HepG2 (cell line): ENCODE data around the gene SIK3. TPM values are rescaled to one million over a fixed set of nuclear protein-coding genes. Genes with fewer than 3 reads are reported as not detected.

ENCODE experiments used
- ATAC-seq: fragments of 200-7000 bp; cut with Tn5 transposase; 3 replicates; pipeline ENCODE4 v1.9.1; 2020; ENCODE audit warnings: mild to moderate bottlenecking, moderate library complexity
- BruUV-seq: library from RNA; stranded (reverse); fragments of 400-500 nt; replicated peaks from 2 replicates; lab custom pipeline; 2021; lab: Mats Ljungman, UMichigan
- CTCF ChIA-PET: fragments of 300-600 bp; formaldehyde crosslinking; extraction: SDS; loops from one replicate; lab custom pipeline; 2021; ENCODE audit warnings: low total read pairs, inconsistent platforms, low intra/inter-chr PET ratio; lab: Yijun Ruan, JAX
- POLR2A ChIA-PET: fragments of 350-600 bp; sonication (Branson Sonifier 250); formaldehyde crosslinking; loops from one replicate; lab custom pipeline; 2020; ENCODE audit warnings: antibody characterized with exemption, inconsistent platforms; lab: Yijun Ruan, JAX
- DNase-seq: peaks from one replicate; pipeline ENCODE4 v3.0.0-alpha.2; 2015; ENCODE audit warnings: low spot score
- FAIRE-seq: peaks from 3 replicates; lab custom pipeline; 2011; peaks lifted over from hg19 to GRCh38; lab: Jason Lieb, UNC
- H2AFZ ChIP-seq: one replicate; pipeline ENCODE4 v1.6.1; 2011; ENCODE audit warnings: low read length, inconsistent platforms
- H3K27ac ChIP-seq: fragments of 300-600 bp; 3 replicates; pipeline ENCODE4 v1.8.0; 2011; ENCODE audit warnings: mixed run types, mild to moderate bottlenecking, mixed read lengths, low read length, inconsistent platforms; ENCODE audit not compliant: insufficient read depth; ENCODE audit errors: extremely low read length
- H3K27me3 ChIP-seq, 2 experiments: fragments of 200-600 bp in 1 of 2; 2 replicates in 1 of 2; 3 replicates in 1 of 2; pipeline versions ENCODE4 v1.6.0 to v1.8.0; 2011; ENCODE audit warnings: low read length in 2 of 2, mild to moderate bottlenecking in 2 of 2, moderate library complexity in 2 of 2, inconsistent platforms in 1 of 2; ENCODE audit not compliant: insufficient read depth in 2 of 2, control insufficient read depth in 1 of 2
- H3K36me3 ChIP-seq, 2 experiments: fragments of 200-600 bp in 1 of 2; replicated peaks in 1 of 2; 2 replicates in 1 of 2; 3 replicates in 1 of 2; pipeline versions ENCODE4 v1.5.1 to v1.8.0; 2011; ENCODE audit warnings: low read length in 2 of 2, inconsistent platforms in 1 of 2; ENCODE audit not compliant: insufficient read depth in 2 of 2, control insufficient read depth in 1 of 2
- H3K4me1 ChIP-seq: 2 replicates; pipeline ENCODE4 v1.5.1; 2012; ENCODE audit warnings: low read length, inconsistent platforms; ENCODE audit not compliant: insufficient read depth
- H3K4me2 ChIP-seq: 2 replicates; pipeline ENCODE4 v1.6.0; 2011; ENCODE audit warnings: low read depth, low read length, inconsistent platforms
- H3K4me3 ChIP-seq, 3 experiments: fragments of 200-600 bp in 1 of 3; sonication (generic), shearing (Covaris generic) in 1 of 3; replicated peaks in 1 of 3; 2 replicates each; pipeline ENCODE4 v1.5.1; 2011 to 2016; ENCODE audit warnings: low read length in 3 of 3, inconsistent platforms in 2 of 3, low read depth in 2 of 3, mild to moderate bottlenecking in 2 of 3, control low read depth in 1 of 3, mixed read lengths in 1 of 3; ENCODE audit not compliant: insufficient read depth in 1 of 3
- H3K79me2 ChIP-seq: one replicate; pipeline ENCODE4 v1.6.1; 2011; ENCODE audit warnings: low read length, inconsistent platforms; ENCODE audit not compliant: insufficient read depth
- H3K9ac ChIP-seq: 2 replicates; pipeline ENCODE4 v1.6.0; 2011; ENCODE audit warnings: mild to moderate bottlenecking, low read depth, low read length, inconsistent platforms; ENCODE audit not compliant: insufficient read depth
- H3K9me3 ChIP-seq: 2 replicates; pipeline ENCODE4 v1.5.1; 2012; ENCODE audit warnings: mild to moderate bottlenecking, low read length
- H4K20me1 ChIP-seq: 2 replicates; pipeline ENCODE4 v1.6.0; 2011; ENCODE audit warnings: inconsistent platforms, mild to moderate bottlenecking, low read length, moderate library complexity; ENCODE audit not compliant: insufficient read depth
- ARID4A ChIP-seq: sonication (generic); formaldehyde crosslinking; IDR thresholded peaks from 2 replicates; pipeline ENCODE4 v1.5.0; 2020; ENCODE audit warnings: mild to moderate bottlenecking, missing genetic modification reagents, borderline replicate concordance
- CREBL2 ChIP-seq: sonication (generic); formaldehyde crosslinking; IDR thresholded peaks from 2 replicates; pipeline ENCODE4 v1.8.1; 2023; ENCODE audit warnings: missing genetic modification reagents, mild to moderate bottlenecking, borderline replicate concordance
- FOXK1 ChIP-seq: sonication (generic); formaldehyde crosslinking; IDR thresholded peaks from 2 replicates; pipeline ENCODE4 v1.4.0; 2020; ENCODE audit warnings: low read depth, missing genetic modification reagents, borderline replicate concordance
- MED13 ChIP-seq: sonication (generic); formaldehyde crosslinking; IDR thresholded peaks from 2 replicates; pipeline ENCODE4 v1.5.0; 2020; ENCODE audit warnings: missing genetic modification reagents
- SRSF9 ChIP-seq: fragments of 200-400 bp; formaldehyde crosslinking; IDR thresholded peaks from 2 replicates; pipeline ENCODE4 v1.6.1; 2018; ENCODE audit warnings: borderline replicate concordance, mild to moderate bottlenecking, low read depth, low read length; ENCODE audit not compliant: insufficient read depth, poor library complexity, severe bottlenecking
- TFDP2 ChIP-seq: sonication (generic); formaldehyde crosslinking; IDR thresholded peaks from 2 replicates; pipeline ENCODE4 v1.4.0; 2020; ENCODE audit warnings: missing genetic modification reagents
- ZNF510 ChIP-seq: sonication (generic); formaldehyde crosslinking; IDR thresholded peaks from 2 replicates; pipeline ENCODE4 v1.4.0; 2020; ENCODE audit warnings: low read depth, mild to moderate bottlenecking, missing genetic modification reagents
- ZNF570 ChIP-seq: sonication (generic); formaldehyde crosslinking; IDR thresholded peaks from 2 replicates; pipeline ENCODE4 v1.4.0; 2020; ENCODE audit warnings: mild to moderate bottlenecking, missing genetic modification reagents, borderline replicate concordance
- ZNF652 ChIP-seq: IDR thresholded peaks from 2 replicates; pipeline ENCODE4 v1.6.1; 2016; ENCODE audit warnings: low read depth, borderline replicate concordance
- ZNF687 ChIP-seq: sonication (generic); formaldehyde crosslinking; IDR thresholded peaks from 2 replicates; pipeline ENCODE4 v1.5.1; 2020; ENCODE audit warnings: mild to moderate bottlenecking, missing genetic modification reagents, moderate library complexity
- WGBS: methylation state at CpG from one replicate; pipeline ENCODE4 v1.1.6; 2017; ENCODE audit warnings: low lambda C conversion rate; 5-methylcytosine and 5-hydroxymethylcytosine counted together
- in situ Hi-C: cut with HindIII; loops from 2 replicates; pipeline ENCODE4 v1.10.0; 2017; ENCODE audit warnings: low pct_unique_long_range_greater_than_20kb; ENCODE audit not compliant: extremely low pct_ligation_motif_present
- intact Hi-C: fragments of 100-400 bp; cut with micrococcal nuclease; formaldehyde crosslinking; loops from one replicate; pipeline ENCODE4 v1.10.0; 2022; ENCODE audit not compliant: unreplicated experiment
- polyA plus RNA-seq, 8 experiments: library from polyadenylated mRNA; depleted of rRNA in 3 of 8; stranded (reverse) in 7 of 8; unstranded in 1 of 8; fragments of >200 nt; fragmentation: Illumina TruSeq in 4 of 8; extraction: Trizol in 4 of 8; gene quantifications; 2 replicates each; pipeline versions ENCODE4 v1.2.1 to v1.2.3, GENCODE V29; 2011 to 2016; ENCODE audit warnings: low read depth in 4 of 8, missing spikeins in 1 of 8, mixed read lengths in 1 of 8; ENCODE audit not compliant: insufficient read depth in 1 of 8
- total RNA-seq, 5 experiments: library from RNA; depleted of rRNA; stranded (reverse); fragments of >200 nt; fragmentation: Illumina TruSeq; extraction: Trizol; gene quantifications; 2 replicates each; pipeline ENCODE4 v1.2.3, GENCODE V29; 2016; ENCODE audit warnings: low read depth in 1 of 5

Gene SIK3
- total and polyA plus RNA-seq, 2 of the 13 experiments (the other 11 are each of a cell fraction or from before 2014, with no cell fraction given), result 5.7 to 9.8 TPM

GRCh38 chr11:116875194-116875593 lies 223.0 kb downstream of the SIK3 start (continued):
- no peak for TF ChIP-seq CREBL2 (CRISPR knock-in tag)
- no peak for TF ChIP-seq SRSF9
- no peak for TF ChIP-seq ZNF570 (CRISPR knock-in tag)
- TF ChIP-seq TFDP2 (CRISPR knock-in tag), result no peak
- TF ChIP-seq FOXK1, result no peak
- no peak for TF ChIP-seq ZNF652 (CRISPR knock-in tag)
- no peak for TF ChIP-seq ZNF510 (CRISPR knock-in tag)

- Histone ChIP-seq H4K20me1 (no peaks in the 10 kb centered on the region), H3K27me3 (no peaks in the 10 kb centered on the region), H3K4me3 (no peak overlapping the region), H3K9me3 (no peaks in the 10 kb centered on the region), H3K36me3 (peaks cover 20 to 67% of the 10 kb centered on the region in 2 experiments; a peak in 4 of 5 replicates), H3K27ac (no peak overlapping the region), H3K4me2 (no peak overlapping the region), H3K79me2 (no peaks in the 10 kb centered on the region), H3K9ac (no peak overlapping the region), H2AFZ (no peak overlapping the region), H3K4me1 (peaks cover 17% of the 10 kb centered on the region)
- 97% methylated on average over 2 of the region's 2 CpGs for WGBS
- ATAC-seq (no peak), FAIRE-seq (no peak), DNase-seq (no peak)
- intact Hi-C loops (no loop called here), in situ Hi-C loops (loop anchor here (5.0 kb wide), 1 partner anchor 358 kb away; the partner anchor contains the start of genes PCSK7 and RNF214)
- POLR2A ChIA-PET, result no interaction called here
- TF ChIP-seq ZNF687 (CRISPR knock-in tag) (no peak), MED13 (CRISPR knock-in tag) (no peak), ARID4A (no peak)
- CTCF ChIA-PET, result no interaction called here
- BruUV-seq, result no TSS peak
Measured at GRCh38 chr11:116874251-116874650, 224.0 kb downstream of the SIK3 start.
